ENCODE measurements around the gene NELFCD.
A peak's percentile ranks its signal among the peaks of the same experiment; 100 is the strongest.
"Not testable (repeated sequence)": the region's sequence is repeated elsewhere in the genome, so short reads cannot be mapped to it uniquely, and the experiment has no call there.

The NELFCD gene, protein sequence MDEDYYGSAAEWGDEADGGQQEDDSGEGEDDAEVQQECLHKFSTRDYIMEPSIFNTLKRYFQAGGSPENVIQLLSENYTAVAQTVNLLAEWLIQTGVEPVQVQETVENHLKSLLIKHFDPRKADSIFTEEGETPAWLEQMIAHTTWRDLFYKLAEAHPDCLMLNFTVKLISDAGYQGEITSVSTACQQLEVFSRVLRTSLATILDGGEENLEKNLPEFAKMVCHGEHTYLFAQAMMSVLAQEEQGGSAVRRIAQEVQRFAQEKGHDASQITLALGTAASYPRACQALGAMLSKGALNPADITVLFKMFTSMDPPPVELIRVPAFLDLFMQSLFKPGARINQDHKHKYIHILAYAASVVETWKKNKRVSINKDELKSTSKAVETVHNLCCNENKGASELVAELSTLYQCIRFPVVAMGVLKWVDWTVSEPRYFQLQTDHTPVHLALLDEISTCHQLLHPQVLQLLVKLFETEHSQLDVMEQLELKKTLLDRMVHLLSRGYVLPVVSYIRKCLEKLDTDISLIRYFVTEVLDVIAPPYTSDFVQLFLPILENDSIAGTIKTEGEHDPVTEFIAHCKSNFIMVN

DNA sequence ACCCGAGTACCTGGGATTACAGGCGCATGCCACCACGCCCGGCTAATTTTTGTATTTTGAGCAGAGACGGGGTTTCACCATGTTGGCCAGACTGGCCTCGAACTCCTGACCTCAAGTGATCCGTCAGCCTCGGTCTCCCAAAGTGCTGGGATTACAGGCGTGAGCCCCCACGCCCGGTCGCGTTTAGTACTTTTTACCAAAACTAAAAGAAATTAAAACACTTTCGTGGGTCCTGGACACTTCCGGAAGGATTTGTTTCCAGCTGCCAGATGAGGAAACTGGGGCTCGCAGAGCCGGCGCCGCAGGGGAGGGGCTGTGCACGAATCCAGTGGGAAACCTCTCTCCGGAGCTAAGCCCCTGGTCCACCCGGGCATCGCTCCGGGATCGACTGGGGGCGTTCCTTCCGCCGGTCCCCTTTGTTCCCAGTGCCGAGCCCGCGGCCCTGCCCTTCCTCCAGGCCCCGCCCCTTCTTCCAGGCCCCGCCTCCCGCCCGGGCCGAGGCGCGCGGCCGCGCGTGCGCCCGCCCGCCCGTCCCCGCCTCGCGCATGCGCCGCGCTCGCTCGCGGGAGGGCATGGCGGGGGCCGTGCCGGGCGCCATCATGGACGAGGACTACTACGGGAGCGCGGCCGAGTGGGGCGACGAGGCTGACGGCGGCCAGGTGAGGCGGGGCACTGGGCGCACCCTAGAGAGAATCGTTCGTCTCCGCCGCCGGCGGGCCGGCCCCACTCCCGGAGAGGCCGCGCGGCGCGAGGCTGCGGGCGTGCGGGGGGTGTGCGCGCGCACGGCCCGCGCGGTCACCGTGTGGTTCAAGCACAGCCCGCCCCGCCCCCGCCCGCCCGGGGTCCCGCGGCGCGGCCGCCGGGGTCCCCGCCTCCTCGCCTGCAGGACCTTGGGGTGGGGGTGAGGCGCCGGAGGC is at the start of gene NELFCD:
TSS of gene NELFCD (plus strand) at position 546 of the 917 bp plus-strand sequence. CDS start at position 600, 54 bp downstream.
- peak; percentile 89 for DNase-seq

DNA sequence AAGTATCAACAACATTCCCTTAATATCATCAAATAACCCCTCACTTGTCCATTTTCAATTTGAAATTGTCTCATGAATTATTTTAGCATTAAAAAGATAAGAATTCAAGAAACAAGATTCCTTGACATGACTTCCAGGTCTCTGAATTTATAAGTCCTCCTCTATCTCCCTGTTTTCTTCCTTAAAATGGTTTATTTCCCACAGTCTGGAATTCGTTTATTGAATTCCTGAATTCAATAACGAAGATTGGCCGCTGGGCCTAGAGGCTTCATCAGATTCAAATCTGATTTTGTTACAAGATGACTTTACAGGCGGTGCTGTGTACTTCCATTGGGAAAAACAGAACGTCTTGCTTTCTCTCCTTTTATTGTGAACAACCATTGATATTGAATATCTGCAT is 48.9 kb upstream of the NELFCD start:
- DNase-seq = no peak

DNA sequence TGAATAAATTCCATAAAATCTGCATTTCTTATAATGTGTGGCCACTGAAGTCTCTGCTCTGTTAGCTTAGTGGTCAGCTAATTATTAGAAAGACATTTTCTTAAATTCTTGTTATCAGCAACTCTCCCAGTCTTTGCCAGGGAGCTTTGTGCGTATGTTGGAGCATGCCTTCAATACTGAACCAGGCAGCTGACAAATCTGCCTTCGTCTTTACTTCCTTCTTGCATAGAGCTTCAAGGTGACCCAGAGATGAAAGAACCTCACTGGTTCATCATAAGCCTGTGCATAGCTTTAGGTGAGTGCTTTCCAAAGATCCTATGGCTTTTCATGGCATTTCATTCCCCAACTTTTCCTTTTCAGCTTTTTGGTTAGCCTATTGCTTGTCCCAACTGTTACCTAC is 43.0 kb upstream of the NELFCD start:
- no peak for DNase-seq

DNA sequence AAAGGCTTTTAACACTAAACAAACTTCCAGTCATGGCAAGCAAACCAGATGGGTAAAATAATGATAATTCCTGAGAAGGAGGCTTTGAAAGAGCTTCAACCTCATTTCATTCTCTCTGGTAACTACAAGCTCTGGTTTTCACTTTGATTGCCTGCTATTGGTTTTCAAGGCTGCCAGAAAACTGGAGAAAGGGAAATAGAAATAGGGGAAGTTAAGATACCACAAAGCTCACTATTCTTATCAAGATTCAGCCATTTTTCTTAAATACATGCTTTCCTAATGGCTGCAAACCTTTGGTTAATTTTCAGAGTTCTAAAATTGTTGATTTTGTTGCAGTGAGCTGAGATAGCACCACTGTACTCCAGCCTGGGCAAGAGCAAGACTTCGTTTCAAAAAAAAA is 42.5 kb upstream of the NELFCD start:
- no peak for DNase-seq

DNA sequence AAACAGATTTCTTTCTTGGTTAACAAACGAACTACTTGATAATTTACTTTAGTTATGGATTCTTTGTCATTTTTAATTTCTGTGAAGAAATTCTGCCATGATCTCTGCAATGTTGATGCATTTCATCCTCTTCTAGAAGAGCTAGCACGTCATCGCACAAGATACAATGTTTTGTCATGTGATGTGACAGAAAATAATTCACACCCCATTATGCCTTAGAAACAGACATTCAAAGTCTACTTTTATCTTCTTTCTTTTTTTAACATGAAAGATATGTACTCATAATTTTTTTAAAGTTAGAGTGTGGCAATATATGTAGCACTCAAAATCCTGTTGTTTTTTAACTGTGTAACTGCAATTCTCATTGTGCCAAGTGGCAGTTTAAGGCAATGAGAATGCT is 39.6 kb upstream of the NELFCD start:
- DNase-seq = no peak

DNA sequence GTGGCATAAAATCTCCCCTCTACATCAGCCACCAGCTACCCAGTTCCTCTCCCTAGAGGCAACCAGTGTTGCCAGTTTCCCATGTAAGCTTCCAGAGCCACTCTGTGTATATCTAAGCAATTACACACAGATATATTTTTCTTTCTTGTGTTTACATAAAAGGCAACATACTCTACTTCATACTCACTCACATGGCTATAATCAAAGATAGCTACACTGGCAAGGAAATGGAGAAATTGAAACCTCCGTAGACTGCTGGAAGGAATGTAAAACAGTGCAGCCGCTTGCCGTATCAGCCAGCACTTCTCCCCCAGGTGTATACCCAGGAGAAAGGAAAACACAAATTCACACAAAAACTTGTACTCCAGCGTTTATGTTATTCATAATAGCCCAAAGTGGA is 38.5 kb upstream of the NELFCD start:
- DNase-seq = no peak

DNA sequence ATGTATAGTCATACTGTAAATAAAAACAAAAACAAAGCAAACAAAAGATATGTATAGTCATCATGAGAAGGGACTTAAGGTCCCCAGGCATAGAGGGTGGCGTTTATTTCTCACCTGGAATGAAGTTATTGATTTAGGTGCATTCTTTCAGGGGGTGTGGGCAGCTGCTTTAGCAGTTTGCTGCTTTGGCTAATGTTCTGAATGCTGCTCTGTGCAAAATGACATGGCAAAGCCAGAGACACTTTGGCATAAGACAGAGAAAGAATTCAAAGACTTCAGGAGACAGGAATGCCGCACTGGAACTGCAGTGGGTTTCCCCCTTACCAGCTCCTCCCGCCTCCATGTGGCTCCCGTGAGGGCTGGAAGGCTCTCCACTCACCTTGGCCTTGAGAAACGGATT is 36.4 kb upstream of the NELFCD start:
- DNase-seq = no peak

DNA sequence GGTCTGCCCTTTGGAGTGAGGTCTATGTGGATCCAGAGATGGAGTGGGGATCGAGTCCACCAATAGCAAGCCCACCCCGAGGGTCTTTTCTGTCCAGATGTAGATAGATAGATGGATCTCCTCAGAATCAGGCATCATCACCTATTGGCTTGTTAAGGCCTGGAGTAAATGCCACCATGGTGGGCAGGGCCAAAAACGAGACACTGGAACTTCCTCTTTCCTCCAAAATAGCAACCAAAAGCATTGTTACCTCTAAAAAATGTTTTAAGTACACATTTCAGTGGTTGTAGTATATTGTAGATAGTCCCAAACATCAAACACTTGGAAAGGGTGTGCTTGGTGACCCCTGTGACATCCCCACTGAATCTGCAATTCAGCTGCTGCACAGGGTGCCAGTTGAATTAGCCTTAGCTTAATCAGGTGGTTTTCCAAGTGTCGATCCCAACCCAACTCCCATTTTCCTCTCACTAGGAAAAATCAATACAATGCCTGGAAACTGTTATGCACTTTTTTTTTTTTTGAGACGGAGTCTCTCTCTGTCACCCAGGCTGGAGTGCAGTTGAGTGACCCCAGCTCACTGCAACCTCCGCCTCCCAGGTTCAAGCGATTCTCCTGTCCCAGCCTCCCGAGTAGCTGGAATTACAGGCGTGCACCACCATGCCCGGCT is 35.0 kb upstream of the NELFCD start:
- no peak for DNase-seq

DNA sequence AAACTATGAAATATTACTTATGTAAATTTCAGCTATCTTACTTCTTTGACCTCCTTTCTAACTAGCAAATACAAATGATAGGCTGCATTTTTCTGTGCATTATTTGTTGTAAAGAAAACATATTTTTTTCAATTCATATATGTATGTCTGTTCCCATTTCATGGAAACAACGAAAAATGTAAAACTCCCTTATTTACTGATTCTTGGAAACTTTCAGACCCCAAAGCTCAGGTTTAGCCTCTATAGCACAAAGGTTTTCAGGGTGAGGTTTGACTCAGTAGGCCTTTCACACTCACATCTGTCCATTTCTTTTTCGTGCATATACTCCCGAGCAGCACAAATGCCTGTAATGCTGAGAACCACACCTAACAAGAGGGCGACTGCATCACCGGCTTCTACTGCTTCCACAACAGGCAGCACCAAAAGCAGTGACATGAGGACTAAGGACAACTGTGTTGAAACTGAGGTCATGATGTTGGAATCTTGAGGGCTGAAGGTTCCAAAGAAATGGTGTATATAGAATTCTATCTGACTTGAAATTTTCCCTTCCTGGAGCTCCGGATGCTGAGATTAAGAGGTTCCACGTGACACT is 33.2 kb upstream of the NELFCD start:
- not testable (repeated sequence) for DNase-seq

DNA sequence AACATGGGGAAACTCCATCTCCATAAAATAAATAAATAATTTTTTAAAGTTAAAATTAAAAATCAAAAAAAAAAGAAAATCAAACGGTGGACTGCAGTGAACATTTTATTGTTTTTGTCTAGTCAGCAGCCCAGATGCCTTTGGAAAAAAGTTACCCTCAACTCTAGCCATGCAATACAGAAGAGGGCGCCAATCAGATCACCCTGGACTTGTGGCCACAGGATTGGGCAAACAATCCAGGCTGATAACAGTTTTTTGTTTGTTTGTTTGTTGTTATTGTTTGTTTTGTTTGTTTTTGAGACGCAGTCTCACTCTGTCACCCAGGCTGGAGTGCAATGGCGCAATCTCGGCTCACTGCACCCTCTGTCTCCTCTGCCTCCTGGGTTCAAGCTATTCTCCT is 30.5 kb upstream of the NELFCD start:
- DNase-seq = no peak

DNA sequence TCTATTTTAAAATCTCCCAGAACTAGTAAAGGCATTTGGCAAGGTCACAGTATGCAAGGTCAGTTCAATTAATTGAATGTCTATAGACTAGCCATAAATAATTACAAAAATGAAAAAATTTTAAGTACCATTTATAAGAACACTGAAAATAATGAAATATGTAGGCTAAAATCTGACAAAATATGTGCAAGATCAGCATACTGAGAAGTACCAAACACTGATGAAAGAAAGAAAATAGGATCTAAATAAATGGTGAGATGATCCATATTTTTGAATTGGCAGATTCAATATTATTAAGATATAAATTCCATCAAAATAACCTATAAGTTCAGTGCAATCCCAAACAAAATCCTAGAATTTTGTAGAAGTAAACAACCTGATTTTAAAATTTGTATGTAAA is 28.0 kb upstream of the NELFCD start:
- no peak for DNase-seq

DNA sequence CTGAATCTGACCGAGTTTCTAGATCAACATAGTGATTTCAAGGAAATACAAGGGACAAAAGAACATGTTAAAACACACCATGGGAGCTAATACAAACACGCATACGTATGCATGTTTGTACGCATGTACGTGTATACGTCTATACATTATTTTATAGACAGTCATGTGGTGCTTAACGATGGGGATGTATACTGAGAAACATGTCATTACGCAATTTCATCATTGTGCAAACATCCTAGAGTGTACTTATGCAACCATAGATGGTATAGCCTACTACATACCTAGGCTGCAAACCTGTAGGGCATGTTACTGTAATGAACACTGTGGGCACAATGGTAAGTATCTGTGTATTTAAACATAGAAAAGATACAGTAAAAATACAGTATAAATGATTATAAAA is 25.0 kb upstream of the NELFCD start:
- DNase-seq = no peak

DNA sequence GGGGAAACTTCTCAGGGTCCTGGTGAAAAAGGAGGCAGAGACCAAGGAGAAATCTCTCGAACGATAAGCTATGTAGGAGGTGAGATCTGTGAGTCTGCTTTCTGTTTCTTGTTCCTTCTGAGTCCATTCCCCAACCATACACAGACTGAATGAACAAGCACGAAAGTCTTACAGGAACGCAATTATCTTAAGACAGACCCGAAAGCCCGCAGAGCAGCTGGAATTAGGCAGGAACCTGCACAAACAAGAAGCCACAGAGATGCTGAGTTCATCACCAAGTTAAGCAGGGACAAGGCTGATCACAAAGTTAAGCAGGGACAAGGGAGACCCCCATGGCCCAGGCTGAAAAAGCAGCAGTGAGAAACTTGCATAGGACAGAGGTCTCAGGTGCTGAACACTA is 21.4 kb upstream of the NELFCD start:
- DNase-seq = no peak

DNA sequence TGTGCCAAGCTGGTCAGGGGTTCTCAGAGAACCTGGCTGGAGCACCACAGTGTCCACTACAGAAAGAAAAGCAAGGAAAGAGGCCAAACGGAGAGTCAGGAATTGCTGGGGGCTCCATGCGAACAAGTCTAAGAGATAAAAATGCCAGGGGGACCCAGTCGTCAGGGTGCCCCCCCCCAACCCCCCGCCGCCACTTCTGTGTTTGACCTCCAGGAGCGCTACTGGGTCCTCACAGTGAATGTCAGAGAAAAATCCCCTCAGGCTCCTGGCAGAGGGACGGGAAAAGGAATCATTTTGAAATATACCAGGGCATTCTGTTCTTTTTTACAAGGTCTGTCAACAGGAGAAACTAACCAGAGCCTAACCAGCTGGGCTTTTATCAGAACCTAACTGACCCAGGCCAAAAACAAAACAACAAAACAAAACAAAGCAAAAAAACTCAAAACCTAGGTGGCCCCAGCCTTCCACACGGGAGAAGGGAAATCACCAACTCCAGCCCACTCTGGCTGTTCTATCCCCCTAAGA is 17.9 kb upstream of the NELFCD start:
- no peak for DNase-seq

DNA sequence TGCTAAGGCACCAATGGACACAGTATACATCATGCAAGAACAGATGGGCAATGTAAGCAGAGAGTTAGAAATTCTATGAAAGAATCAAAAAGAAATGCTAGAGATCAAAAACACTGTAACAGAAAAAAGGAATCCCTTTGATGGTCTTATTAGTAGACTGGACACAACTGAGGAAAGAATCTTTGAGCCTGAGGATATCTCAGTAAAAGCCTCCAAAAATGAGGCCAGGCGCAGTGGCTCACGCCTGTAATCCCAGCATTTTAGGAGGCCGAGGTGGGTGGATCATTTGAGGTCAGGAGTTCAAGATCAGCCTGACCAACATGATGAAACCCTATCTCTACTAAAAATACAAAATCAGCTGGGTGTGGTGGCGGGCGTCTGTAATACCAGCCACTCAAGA is 17.1 kb upstream of the NELFCD start:
- DNase-seq = not testable (repeated sequence)

DNA sequence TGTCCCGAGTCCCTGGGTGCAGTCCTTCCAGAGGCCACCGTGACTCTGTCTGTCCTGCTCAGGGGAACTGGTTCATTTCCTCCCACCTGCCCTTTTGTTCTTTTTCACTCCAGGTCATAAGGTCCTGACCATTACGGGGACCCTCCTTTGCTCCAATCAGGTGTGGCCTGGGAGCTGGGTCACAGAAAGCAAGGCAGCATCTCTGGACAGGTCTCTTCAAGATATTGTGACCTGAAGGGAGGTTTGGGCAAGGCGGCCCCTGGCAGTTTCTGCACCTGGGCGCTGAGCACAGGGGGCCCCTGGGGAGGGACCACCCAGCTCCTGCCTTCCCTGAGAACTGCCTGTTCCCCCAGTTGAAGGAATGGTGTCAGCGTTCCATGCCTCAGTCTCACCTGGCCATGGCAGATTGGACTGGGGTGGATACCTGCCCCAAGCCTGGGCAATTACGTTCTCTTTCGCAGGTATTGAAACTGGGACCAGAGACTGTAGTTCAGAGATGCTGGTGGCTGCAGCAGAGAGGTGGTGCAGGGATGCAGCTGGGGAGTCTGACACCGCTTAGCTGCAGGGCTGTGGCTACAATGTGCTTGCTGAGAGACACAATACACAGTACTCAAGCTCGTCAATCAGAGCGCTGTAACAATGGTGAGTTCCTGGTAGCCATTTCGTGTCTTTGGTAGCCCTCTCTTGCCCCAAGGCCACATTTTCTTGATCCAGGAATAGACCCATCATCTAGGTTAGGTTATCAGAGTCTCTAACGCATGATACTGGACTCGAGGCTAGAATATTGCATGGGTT is 15.6 kb upstream of the NELFCD start:
- no peak for DNase-seq

DNA sequence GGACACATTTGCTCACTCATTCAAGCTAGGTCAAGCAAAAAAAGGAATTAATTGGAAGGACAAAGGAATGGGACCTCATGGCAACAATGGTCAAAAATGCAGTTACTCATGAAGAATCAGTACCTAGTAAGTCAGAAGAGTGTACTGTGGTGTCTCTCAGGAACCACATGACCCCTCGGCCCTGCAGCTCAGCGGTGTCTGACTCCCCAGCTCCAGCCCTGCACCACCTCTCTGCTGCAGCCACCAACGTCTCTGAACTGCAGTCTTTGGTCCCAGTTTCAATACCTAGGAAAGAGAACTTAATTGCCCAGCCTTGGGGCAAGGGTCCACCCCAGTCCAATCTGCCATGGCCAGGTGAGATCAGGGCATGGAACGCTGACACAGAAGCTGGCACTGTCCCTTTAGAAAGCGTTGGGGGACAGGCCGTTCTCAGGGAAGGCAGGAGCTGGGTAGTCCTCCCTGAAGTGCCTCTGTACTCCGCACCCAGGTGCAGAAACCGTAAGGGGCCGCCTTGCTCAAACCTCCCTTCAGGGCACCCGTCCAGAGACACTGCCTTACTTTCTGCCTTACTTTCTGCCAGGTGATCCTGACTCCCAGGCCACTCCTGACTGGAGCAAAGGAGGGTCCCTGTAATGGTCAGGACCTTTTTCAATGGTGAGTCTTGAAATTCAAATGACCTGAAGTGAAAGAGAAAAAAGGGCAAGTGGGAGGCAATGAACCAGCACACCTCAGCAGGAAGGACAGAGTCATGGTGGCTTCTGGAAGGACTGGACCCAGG is 13.2 kb upstream of the NELFCD start:
- DNase-seq = no peak

DNA sequence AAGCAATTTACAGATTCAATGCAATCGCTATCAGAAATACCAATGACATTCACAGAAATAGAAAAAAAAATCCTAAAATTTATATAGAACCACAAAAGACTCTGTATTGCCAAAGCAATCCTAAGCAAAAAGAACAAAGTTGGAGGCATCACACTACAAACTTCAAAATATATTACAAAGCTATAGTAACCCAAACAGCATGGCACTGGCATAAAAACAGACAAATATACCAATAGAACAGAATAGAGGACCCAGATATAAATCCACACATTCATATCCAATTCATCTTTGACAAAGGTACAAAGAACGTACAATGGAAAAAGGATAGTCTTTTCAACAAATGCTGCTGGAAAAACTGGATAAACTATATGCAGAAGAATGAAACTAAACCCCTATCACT is 11.6 kb upstream of the NELFCD start:
- DNase-seq = no peak

DNA sequence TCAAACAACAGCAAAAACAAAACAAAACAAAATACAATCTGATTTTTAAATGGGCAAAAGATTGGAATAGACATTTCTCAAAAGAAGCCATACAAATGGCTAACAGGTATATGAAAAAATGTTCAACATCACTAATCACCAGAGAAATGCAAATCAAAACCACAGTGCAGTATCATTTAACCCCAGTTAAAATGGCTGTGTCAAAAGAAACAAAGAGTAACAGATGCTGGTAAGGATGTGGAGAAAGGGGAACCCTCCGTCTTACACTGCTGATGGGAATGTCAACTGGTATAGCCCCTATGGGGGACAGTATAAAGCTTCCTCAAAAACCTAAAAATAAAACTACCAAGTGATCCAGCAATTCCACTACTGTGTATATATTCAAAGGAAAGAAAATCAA is 10.9 kb upstream of the NELFCD start:
- DNase-seq = no peak

DNA sequence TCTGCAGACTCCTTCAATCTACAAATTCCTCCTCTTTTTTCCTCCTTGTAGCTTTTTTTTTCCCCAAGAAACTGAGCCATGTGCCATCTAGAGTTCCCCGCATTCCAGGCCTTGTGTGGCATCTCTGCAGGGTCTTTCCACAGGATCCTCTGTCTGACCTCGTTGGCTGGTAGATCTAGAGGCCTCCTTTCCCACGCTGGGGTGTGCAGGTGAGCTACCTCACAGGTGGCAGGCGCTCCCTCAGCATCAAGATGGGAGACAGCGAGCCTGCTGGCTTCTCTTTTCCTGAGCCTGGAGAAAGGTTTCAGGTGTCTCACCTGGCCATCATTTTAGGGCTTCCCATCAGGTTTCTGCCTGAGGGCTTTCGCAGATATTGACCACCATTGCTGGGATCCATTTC is 9.6 kb upstream of the NELFCD start:
- no peak for DNase-seq

DNA sequence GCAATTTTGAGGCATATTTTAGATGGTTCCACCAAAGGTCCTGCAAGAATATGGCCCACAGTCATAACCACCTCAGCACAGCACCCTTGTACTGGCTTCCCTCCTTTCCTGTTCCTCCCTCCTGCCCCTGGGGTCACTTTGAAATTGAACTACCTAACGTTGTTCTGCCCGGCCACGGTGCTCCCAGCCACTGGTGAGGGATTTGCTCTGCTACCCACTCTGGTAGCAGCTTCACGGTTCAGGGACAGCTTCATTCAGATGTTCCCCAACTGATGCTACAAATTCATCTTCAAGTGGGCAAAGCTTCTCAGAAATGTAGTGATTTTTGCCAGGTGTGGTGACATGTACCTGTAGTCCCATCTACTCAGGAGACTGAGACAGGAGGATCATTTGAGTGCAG is 7.9 kb upstream of the NELFCD start:
- no peak for DNase-seq

All from CD4-positive, alpha-beta T cell treated with Interleukin-21 for 1 hour (primary cell).